Parathyroid adenoma (tissue), 2 donors: ENCODE measurements around the gene PTPRD.
"Not testable (repeated sequence)": the region's sequence is repeated elsewhere in the genome, so short reads cannot be mapped to it uniquely, and the experiment has no call there.

Experiments used
- H2AFZ ChIP-seq: fragments of 300-600 bp; sonication (generic); one replicate; pipeline ENCODE4 v1.7.0; 2017; ENCODE audit warnings: antibody characterized with exemption, mild to moderate bottlenecking
- H3K27ac ChIP-seq: fragments of 300-600 bp; sonication (generic); one replicate; pipeline ENCODE4 v1.7.0; 2017
- H3K27me3 ChIP-seq: fragments of 300-600 bp; sonication (generic); one replicate; pipeline ENCODE4 v1.7.0; 2017; ENCODE audit warnings: low read length; ENCODE audit not compliant: control insufficient read depth, insufficient read depth
- H3K36me3 ChIP-seq: fragments of 300-600 bp; sonication (generic); one replicate; pipeline ENCODE4 v1.7.0; 2017; ENCODE audit warnings: low read length; ENCODE audit not compliant: control insufficient read depth, insufficient read depth
- H3K4me1 ChIP-seq: fragments of 300-600 bp; sonication (generic); one replicate; pipeline ENCODE4 v1.7.0; 2017; ENCODE audit warnings: control low read depth
- H3K4me2 ChIP-seq: fragments of 300-600 bp; sonication (generic); one replicate; pipeline ENCODE4 v1.7.0; 2017; ENCODE audit warnings: low read length
- H3K4me3 ChIP-seq: fragments of 300-600 bp; sonication (generic); one replicate; pipeline ENCODE4 v1.7.0; 2017; ENCODE audit warnings: low read depth, low read length
- H3K79me2 ChIP-seq: fragments of 300-600 bp; sonication (generic); one replicate; pipeline ENCODE4 v1.7.0; 2017; ENCODE audit warnings: control low read depth
- H3K9ac ChIP-seq: fragments of 300-600 bp; sonication (generic); one replicate; pipeline ENCODE4 v1.7.0; 2017; ENCODE audit warnings: mild to moderate bottlenecking
- H3K9me3 ChIP-seq: fragments of 300-600 bp; sonication (generic); one replicate; pipeline ENCODE4 v1.7.0; 2017; ENCODE audit warnings: low read length; ENCODE audit not compliant: control insufficient read depth
- CTCF ChIP-seq: fragments of 300-600 bp; sonication (generic); IDR thresholded peaks from one replicate; pipeline ENCODE4 v1.7.0; 2017; ENCODE audit warnings: antibody characterized with exemption, mild to moderate bottlenecking
- donor health status: primary hyperparathyroidism.

PTPRD gene

GRCh38 chr9:9099646-9100045 lies 1513.2 kb downstream of the PTPRD start:
- no peak overlapping the region for H3K27ac ChIP-seq
- H3K4me2 ChIP-seq: no peak overlapping the region
- H3K9ac ChIP-seq: no peak overlapping the region
- H3K27me3 ChIP-seq: no peaks in the 10 kb centered on the region
- no peaks in the 10 kb centered on the region for H3K79me2 ChIP-seq
- H2AFZ ChIP-seq: no peak overlapping the region
- no peaks in the 10 kb centered on the region for H3K9me3 ChIP-seq
- no peaks in the 10 kb centered on the region for H3K4me1 ChIP-seq
- TF ChIP-seq CTCF: no peak
- no peaks in the 10 kb centered on the region for H3K36me3 ChIP-seq
- H3K4me3 ChIP-seq: no peak overlapping the region

- H3K79me2 ChIP-seq, H3K27me3 ChIP-seq, H3K36me3 ChIP-seq, H3K9me3 ChIP-seq, H2AFZ ChIP-seq, H3K27ac ChIP-seq, H3K9ac ChIP-seq, H3K4me1 ChIP-seq, H3K4me2 ChIP-seq, H3K4me3 ChIP-seq: not testable (repeated sequence)
These were observed 1515.5 kb downstream of the PTPRD start for GRCh38 chr9:9097254-9097653.

GRCh38 chr9:9091387-9091786 lies 1521.4 kb downstream of the PTPRD start:
- H2AFZ ChIP-seq: no peak overlapping the region
- H3K4me2 ChIP-seq: no peak overlapping the region
- H3K9me3 ChIP-seq: no peaks in the 10 kb centered on the region
- no peaks in the 10 kb centered on the region for H3K36me3 ChIP-seq
- no peak overlapping the region for H3K27ac ChIP-seq
- no peak for TF ChIP-seq CTCF
- H3K9ac ChIP-seq: no peak overlapping the region
- no peaks in the 10 kb centered on the region for H3K79me2 ChIP-seq
- H3K4me1 ChIP-seq: no peaks in the 10 kb centered on the region
- H3K27me3 ChIP-seq: no peaks in the 10 kb centered on the region
- H3K4me3 ChIP-seq: no peak overlapping the region

- H3K36me3 ChIP-seq: no peaks in the 10 kb centered on the region
- no peaks in the 10 kb centered on the region for H3K9me3 ChIP-seq
- H3K4me3 ChIP-seq: no peak overlapping the region
- no peaks in the 10 kb centered on the region for H3K4me1 ChIP-seq
- H3K79me2 ChIP-seq: no peaks in the 10 kb centered on the region
- no peaks in the 10 kb centered on the region for H3K27me3 ChIP-seq
- no peak overlapping the region for H3K27ac ChIP-seq
- no peak overlapping the region for H3K9ac ChIP-seq
- no peak overlapping the region for H2AFZ ChIP-seq
- H3K4me2 ChIP-seq: no peak overlapping the region
- TF ChIP-seq CTCF: no peak
These were observed 1533.3 kb downstream of the PTPRD start for GRCh38 chr9:9079473-9079872.

- H3K36me3 ChIP-seq: no peaks in the 10 kb centered on the region
- no peak for TF ChIP-seq CTCF
- H3K27me3 ChIP-seq: no peaks in the 10 kb centered on the region
These were observed 1534.5 kb downstream of the PTPRD start for GRCh38 chr9:9078301-9078700.

More at GRCh38 chr9:9078301-9078700, 1534.5 kb downstream of the PTPRD start:
- Histone ChIP-seq H3K79me2 (no peaks in the 10 kb centered on the region), H3K4me2 (no peak overlapping the region), H3K4me1 (no peaks in the 10 kb centered on the region), H2AFZ (no peak overlapping the region), H3K4me3 (no peak overlapping the region), H3K9me3 (no peaks in the 10 kb centered on the region), H3K9ac (no peak overlapping the region), H3K27ac (no peak overlapping the region)
